Fibroblast of peridontal ligament (primary cell): ENCODE measurements around the gene OR2D3.
"Not testable (repeated sequence)": the region's sequence is repeated elsewhere in the genome, so short reads cannot be mapped to it uniquely, and the experiment has no call there.

Source experiments
- DNase-seq: peaks from one replicate; pipeline ENCODE4 v3.0.0-alpha.2; 2010; ENCODE audit errors: extremely low read depth

Gene OR2D3

GRCh38 chr11:6927030-6927617, 6.3 kb downstream of the OR2D3 start:
- DNase-seq: peak; percentile 34

GRCh38 chr11:6928916-6929315, 8.1 kb downstream of the OR2D3 start:
- DNase-seq: no peak

GRCh38 chr11:6931146-6931713, 10.4 kb downstream of the OR2D3 start:
- peak; percentile 38 for DNase-seq

GRCh38 chr11:6932145-6932544, 11.3 kb downstream of the OR2D3 start:
- DNase-seq: no peak

GRCh38 chr11:6941970-6942369, 21.2 kb downstream of the OR2D3 start:
- no peak for DNase-seq

- peak; percentile 57 for DNase-seq
Observed at GRCh38 chr11:6943131-6943530, 22.3 kb downstream of the OR2D3 start.

GRCh38 chr11:6954248-6954647, 33.4 kb downstream of the OR2D3 start:
- not testable (repeated sequence) for DNase-seq

GRCh38 chr11:6962141-6962540, 41.3 kb downstream of the OR2D3 start:
- peak; percentile 9 for DNase-seq

GRCh38 chr11:6962673-6963072, 41.9 kb downstream of the OR2D3 start:
- peak; percentile 58 for DNase-seq

GRCh38 chr11:6968816-6969215, 48.0 kb downstream of the OR2D3 start:
- peak; percentile 57 for DNase-seq

GRCh38 chr11:6969854-6970253, 49.1 kb downstream of the OR2D3 start:
- DNase-seq: peak; percentile 41
